B cell (primary cell): Measurements from ENCODE around the gene PCDHGB5.

Source experiments
- CTCF ChIP-seq: fragments of 200-600 bp; IDR thresholded peaks from one replicate; pipeline ENCODE4 v1.8.0; 2022; ENCODE audit warnings: antibody characterized with exemption, mild to moderate bottlenecking
- EZH2 ChIP-seq: IDR thresholded peaks from 2 replicates; pipeline ENCODE4 v1.6.1; 2012; ENCODE audit warnings: borderline replicate concordance, low read depth, mild to moderate bottlenecking, moderate library complexity, low read length; ENCODE audit not compliant: insufficient read depth, poor library complexity, severe bottlenecking

GRCh38 chr5:141419074-141419880 is 21.5 kb downstream of the PCDHGB5 start:
- TF ChIP-seq CTCF (no peak), EZH2 (no peak)
